ENCODE measurements around the gene OSMR.
"Not testable (repeated sequence)": the region's sequence is repeated elsewhere in the genome, so short reads cannot be mapped to it uniquely, and the experiment has no call there.

DNA sequence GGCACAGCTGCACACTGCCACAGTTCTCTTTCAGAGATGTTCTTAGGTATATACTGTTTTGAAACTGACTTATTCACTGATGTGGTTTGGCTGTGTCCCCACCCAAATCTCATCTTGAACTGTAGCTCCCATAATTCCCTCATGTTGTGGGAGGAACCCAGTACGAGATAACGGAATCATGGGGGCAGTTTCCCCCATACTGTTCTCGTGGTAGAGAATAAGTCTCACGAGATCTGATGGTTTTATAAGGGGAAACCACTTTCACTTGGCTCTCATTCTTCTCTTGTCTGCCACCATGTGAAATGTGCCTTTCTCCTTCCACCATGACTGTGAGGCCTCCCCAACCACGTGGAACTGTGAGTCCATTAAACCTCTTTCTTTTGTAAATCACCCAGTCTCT, 5.8 kb downstream of the OSMR start:
- TF ChIP-seq, protein P1, sequence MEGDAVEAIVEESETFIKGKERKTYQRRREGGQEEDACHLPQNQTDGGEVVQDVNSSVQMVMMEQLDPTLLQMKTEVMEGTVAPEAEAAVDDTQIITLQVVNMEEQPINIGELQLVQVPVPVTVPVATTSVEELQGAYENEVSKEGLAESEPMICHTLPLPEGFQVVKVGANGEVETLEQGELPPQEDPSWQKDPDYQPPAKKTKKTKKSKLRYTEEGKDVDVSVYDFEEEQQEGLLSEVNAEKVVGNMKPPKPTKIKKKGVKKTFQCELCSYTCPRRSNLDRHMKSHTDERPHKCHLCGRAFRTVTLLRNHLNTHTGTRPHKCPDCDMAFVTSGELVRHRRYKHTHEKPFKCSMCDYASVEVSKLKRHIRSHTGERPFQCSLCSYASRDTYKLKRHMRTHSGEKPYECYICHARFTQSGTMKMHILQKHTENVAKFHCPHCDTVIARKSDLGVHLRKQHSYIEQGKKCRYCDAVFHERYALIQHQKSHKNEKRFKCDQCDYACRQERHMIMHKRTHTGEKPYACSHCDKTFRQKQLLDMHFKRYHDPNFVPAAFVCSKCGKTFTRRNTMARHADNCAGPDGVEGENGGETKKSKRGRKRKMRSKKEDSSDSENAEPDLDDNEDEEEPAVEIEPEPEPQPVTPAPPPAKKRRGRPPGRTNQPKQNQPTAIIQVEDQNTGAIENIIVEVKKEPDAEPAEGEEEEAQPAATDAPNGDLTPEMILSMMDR (IDR thresholded peaks at IDR 0.05), result not testable (repeated sequence)
- TF ChIP-seq POLR2A (IDR thresholded peaks at IDR 0.05), result not testable (repeated sequence)

Measured in esophagus squamous epithelium (tissue), 4 donors.